Measurements from ENCODE around the gene SACM1L. TPM values are rescaled to one million over a fixed set of nuclear protein-coding genes. Genes with fewer than 3 reads are reported as not detected.

The SACM1L gene
- total and polyA plus RNA-seq, 2 of the 4 experiments (the other 2 are of a cell fraction): 19.0 to 40.9 TPM

DNA sequence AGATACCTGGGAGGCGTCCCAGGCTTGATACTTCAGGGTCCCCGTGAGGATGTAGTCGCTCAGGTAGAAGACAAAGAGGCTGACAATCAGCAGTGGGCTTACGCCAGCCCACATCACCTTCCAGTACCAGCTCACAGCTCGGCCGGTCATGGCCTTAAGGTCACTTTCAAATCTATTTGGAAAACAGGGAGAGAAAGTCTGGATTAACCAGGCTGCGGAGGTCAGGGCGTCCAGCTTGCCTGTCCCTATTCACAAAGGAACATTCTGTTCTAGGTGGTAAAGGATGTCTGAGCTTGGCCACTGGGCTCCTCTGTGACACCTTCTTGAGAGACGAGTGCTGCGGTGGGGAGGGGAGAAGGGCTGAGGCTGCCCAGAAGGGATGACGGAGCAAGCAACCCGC lies 70.7 kb downstream of the SACM1L start:
- Histone ChIP-seq H2BK120ac (ENCODE audit: low read depth, low read length) (no peak overlapping the region), H2AK9ac (replicated peaks; ENCODE audit: low read depth, low read length, poor library complexity) (no peak overlapping the region), H3K27ac (ENCODE audit: insufficient read depth, low read length) (no peak overlapping the region), H3K4me1 (ENCODE audit: control insufficient read depth, insufficient read depth, low read length) (no peaks in the 10 kb centered on the region), H4K5ac (ENCODE audit: low read depth, low read length) (no peak overlapping the region), H3K27me3 (ENCODE audit: control insufficient read depth, insufficient read depth, low read length) (peaks cover 11% of the 10 kb centered on the region), H3K36me3 (ENCODE audit: control insufficient read depth, insufficient read depth, low read length) (no peaks in the 10 kb centered on the region), H3K4me2 (ENCODE audit: low read depth, low read length) (no peak overlapping the region), H2AK5ac (ENCODE audit: low read depth, low read length) (no peak overlapping the region), H3K79me1 (ENCODE audit: low read depth in 1 of 2, low read length in 2 of 2) (no peaks in the 10 kb centered on the region), H3K4me3 (ENCODE audit: insufficient read depth, low read depth, low read length) (no peak overlapping the region), H3K4ac (ENCODE audit: low read depth, low read length) (no peak overlapping the region), H2BK5ac (ENCODE audit: low read depth, low read length, poor library complexity, severe bottlenecking) (no peak overlapping the region), H3K23ac (ENCODE audit: low read depth, low read length) (no peak overlapping the region), H2AFZ (replicated peaks; ENCODE audit: low read length, poor library complexity) (no peak overlapping the region), H3K14ac (replicated peaks; ENCODE audit: low read depth, low read length) (no peak overlapping the region), H2BK20ac (ENCODE audit: low read depth, low read length) (no peak overlapping the region), H3K9ac (ENCODE audit: low read depth, low read length) (no peak overlapping the region), H2BK15ac (ENCODE audit: low read depth, low read length) (no peak overlapping the region), H3K56ac (ENCODE audit: extremely low read depth, insufficient read depth, low read length) (no peak overlapping the region; the same call in 1 of the 2 replicates), H3K18ac (ENCODE audit: low read depth, low read length) (no peak overlapping the region), H3K9me1 (ENCODE audit: insufficient read depth, low read length) (no peaks in the 10 kb centered on the region), H4K20me1 (ENCODE audit: insufficient read depth, low read length) (no peaks in the 10 kb centered on the region), H4K8ac (ENCODE audit: low read depth in 2 of 2, low read length in 2 of 2) (no peak overlapping the region), H4K91ac (ENCODE audit: insufficient read depth, low read depth, low read length) (no peak overlapping the region), H3K9me3 (ENCODE audit: control insufficient read depth, insufficient read depth, low read length) (no peaks in the 10 kb centered on the region)
- dilution Hi-C loops (cut with HindIII; ENCODE audit: low sequenced_read_pairs, unreplicated experiment): no loop called here
- WGBS, 2 experiments (ENCODE audit: extremely low coverage in 2 of 2, insufficient read length in 1 of 2): 71% methylated on average over 4 of the region's 12 CpGs; no CpG with 5 or more reads in 1 of the 2 experiments
- CTCF ChIA-PET: no interaction called here
- TF ChIP-seq CEBPB (IDR thresholded peaks at IDR 0.05; ENCODE audit: low read depth, low read length) (no peak), MAZ (IDR thresholded peaks at IDR 0.05; ENCODE audit: borderline replicate concordance, low read depth, low read length) (no peak), RCOR1 (IDR thresholded peaks at IDR 0.05; ENCODE audit: insufficient replicate concordance, low read length) (no peak), CHD1 (IDR thresholded peaks at IDR 0.05; ENCODE audit: low read depth, low read length) (no peak), MAFK (IDR thresholded peaks at IDR 0.05; ENCODE audit: low read depth, low read length) (no peak), FOS (IDR thresholded peaks at IDR 0.05; ENCODE audit: low read depth, low read length) (no peak), RAD21 (IDR thresholded peaks at IDR 0.05; ENCODE audit: low read length) (no peak), POLR2A (IDR thresholded peaks at IDR 0.05; ENCODE audit: low read depth, low read length) (no peak), NFE2L2 (IDR thresholded peaks at IDR 0.05; ENCODE audit: low read depth, low read length) (no peak), MXI1 (IDR thresholded peaks at IDR 0.05; ENCODE audit: borderline replicate concordance, low read depth, low read length) (no peak), RFX5 (IDR thresholded peaks at IDR 0.05; ENCODE audit: low read depth, low read length) (no peak), BHLHE40 (IDR thresholded peaks at IDR 0.05; ENCODE audit: low read depth, low read length) (no peak), SMC3 (IDR thresholded peaks at IDR 0.05; ENCODE audit: low read depth, low read length) (no peak)
- TF ChIP-seq, protein P1, sequence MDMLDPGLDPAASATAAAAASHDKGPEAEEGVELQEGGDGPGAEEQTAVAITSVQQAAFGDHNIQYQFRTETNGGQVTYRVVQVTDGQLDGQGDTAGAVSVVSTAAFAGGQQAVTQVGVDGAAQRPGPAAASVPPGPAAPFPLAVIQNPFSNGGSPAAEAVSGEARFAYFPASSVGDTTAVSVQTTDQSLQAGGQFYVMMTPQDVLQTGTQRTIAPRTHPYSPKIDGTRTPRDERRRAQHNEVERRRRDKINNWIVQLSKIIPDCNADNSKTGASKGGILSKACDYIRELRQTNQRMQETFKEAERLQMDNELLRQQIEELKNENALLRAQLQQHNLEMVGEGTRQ (IDR thresholded peaks at IDR 0.05; ENCODE audit: low read depth, low read length): no peak
- TF ChIP-seq, protein P2, sequence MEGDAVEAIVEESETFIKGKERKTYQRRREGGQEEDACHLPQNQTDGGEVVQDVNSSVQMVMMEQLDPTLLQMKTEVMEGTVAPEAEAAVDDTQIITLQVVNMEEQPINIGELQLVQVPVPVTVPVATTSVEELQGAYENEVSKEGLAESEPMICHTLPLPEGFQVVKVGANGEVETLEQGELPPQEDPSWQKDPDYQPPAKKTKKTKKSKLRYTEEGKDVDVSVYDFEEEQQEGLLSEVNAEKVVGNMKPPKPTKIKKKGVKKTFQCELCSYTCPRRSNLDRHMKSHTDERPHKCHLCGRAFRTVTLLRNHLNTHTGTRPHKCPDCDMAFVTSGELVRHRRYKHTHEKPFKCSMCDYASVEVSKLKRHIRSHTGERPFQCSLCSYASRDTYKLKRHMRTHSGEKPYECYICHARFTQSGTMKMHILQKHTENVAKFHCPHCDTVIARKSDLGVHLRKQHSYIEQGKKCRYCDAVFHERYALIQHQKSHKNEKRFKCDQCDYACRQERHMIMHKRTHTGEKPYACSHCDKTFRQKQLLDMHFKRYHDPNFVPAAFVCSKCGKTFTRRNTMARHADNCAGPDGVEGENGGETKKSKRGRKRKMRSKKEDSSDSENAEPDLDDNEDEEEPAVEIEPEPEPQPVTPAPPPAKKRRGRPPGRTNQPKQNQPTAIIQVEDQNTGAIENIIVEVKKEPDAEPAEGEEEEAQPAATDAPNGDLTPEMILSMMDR (conservative IDR thresholded peaks at IDR 0.05; ENCODE audit: low read depth, low read length): no peak
- TF ChIP-seq, protein P3, sequence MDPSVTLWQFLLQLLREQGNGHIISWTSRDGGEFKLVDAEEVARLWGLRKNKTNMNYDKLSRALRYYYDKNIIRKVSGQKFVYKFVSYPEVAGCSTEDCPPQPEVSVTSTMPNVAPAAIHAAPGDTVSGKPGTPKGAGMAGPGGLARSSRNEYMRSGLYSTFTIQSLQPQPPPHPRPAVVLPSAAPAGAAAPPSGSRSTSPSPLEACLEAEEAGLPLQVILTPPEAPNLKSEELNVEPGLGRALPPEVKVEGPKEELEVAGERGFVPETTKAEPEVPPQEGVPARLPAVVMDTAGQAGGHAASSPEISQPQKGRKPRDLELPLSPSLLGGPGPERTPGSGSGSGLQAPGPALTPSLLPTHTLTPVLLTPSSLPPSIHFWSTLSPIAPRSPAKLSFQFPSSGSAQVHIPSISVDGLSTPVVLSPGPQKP (IDR thresholded peaks at IDR 0.05; ENCODE audit: borderline replicate concordance, low read depth, low read length): no peak
- no TSS peak for BruUV-seq (replicated peaks)
- intact Hi-C loops (cut with micrococcal nuclease): loop anchor here (2.0 to 5.0 kb wide), 2 partner anchors 73 to 617 kb away; no protein-coding TSS in a partner anchor
- POLR2A ChIA-PET (ENCODE audit: unreplicated experiment): no interaction called here
- in situ Hi-C loops (cut with MboI; ENCODE audit: low sequenced_read_pairs): loop anchor here (5.0 kb wide), 2 partner anchors 172 to 317 kb away; no protein-coding TSS in a partner anchor
- DNase-seq: no peak
- no peak for ATAC-seq (ENCODE audit: low read depth)

All from IMR-90 (cell line).